Skeletal muscle cell (primary cell): Measurements from ENCODE around the gene ISY1.
"Not testable (repeated sequence)": the region's sequence is repeated elsewhere in the genome, so short reads cannot be mapped to it uniquely, and the experiment has no call there.

Experiments
- DNase-seq: peaks from one replicate; pipeline ENCODE4 v3.0.0-alpha.2; 2010; ENCODE audit warnings: low read depth
- H3K4me3 ChIP-seq: 2 replicates; pipeline ENCODE4 v1.5.1; 2011; ENCODE audit warnings: low read depth, mild to moderate bottlenecking, control low read depth, low read length, moderate library complexity

The ISY1 gene

DNA sequence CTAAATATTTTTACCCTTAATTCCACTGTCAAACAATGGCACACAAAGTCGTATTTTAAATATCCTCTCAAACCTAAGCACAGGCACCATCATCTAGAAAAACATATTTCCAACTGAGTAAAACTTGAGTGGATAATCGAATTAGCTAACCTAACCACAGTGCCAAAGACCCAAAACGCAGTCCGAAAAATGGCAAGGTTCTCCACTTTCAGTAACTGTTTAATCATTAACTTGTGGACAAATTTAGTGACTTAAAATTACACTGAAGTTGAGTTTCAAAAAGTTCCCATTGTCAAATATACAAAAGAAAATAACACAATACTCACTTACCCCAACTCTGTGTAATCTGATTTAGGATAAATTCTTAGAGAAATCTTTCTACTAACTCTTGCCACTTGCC lies 12.9 kb upstream of the ISY1 start:
- no peak overlapping the region for H3K4me3 ChIP-seq
- no peak for DNase-seq

DNA sequence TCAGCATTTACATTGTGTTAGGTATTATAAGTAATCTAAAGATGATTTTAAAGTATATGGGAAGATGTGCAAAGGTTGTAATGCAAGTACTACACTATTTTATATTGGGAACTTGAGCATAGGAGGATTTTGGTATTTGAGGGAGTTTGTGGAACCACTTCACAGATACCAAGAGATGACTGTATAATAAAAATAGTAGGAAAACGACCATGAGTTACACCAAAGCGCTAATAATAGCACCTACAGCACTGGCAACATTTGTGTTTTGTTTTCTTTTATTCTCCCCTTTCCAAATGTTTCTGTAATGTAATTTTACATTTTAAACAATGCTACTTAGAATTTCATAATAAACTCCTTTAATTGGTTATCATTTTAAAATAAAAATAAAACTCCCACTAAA lies 12.3 kb upstream of the ISY1 start:
- H3K4me3 ChIP-seq: no peak overlapping the region
- DNase-seq: no peak

DNA sequence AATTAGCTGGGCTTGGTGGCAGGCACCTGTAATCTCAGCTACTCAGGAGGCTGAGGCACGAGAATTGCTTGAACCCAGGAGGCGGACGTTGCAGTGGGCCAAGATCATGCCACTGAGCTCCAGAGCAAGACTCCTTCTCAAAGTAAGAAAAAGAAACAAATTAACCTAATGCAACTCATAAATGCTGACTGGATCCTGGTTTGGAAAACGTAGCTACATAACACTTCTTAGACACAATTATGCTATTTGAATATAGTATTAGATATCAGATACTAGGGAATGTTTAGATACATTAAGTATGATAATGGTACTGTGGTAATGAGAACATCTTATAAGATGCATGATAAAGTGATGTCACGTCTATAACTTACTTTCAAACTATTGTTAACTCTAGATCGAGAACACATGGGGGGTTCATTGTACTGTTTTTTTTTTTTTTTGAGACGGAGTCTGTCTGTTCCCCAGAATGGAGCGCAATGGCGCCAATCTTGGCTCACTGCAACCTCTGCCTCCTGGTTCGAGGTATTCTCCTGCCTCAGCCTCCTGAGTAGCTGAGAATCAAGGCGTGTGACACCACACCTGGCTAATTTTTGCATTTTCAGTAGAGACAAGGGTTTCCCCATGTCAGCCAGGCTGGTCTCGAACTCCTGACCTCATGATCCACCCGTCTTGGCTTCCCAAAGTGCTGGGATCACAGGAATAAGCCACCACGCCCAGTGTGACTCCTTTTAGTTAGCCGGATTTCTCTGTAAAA lies 5.9 kb upstream of the ISY1 start:
- no peak overlapping the region for H3K4me3 ChIP-seq
- no peak for DNase-seq

DNA sequence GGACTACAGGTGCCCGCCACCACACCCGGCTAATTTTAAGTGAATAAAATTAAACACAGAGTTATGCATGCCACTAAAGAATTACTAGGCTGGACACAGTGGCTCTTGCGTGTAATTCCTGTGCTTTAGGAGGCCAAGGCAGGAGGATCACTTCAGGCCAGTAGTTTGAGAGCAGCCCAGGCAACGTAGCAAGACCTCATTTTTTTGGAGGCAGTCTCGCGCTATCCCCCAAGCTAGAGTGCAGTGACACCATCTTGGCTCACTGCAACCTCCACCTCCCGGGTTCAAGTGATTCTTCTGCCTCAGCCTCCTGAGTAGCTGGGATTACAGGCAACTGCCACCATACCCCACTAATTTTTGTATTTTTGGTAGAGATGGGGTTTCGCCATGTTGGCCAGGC lies 4.7 kb upstream of the ISY1 start:
- not testable (repeated sequence) for H3K4me3 ChIP-seq, DNase-seq

DNA sequence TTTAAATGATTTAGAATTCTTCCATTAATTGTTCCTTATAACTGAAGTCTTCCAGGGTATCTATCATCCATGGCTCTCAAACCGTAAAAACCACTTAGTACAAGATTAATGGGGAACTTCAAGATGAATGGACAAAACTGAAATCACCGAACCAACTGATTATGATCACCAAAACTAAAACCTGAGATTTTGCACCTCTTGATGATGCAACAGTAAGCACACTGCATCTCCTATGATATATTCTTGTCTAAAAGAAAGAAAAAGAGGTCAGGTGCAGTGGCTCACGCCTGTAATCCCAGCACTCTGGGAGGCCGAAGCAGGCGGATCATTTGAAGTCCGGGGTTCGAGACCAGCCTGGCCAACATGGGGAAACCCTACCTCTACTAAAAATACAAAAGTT lies 3.6 kb upstream of the ISY1 start:
- DNase-seq: no peak
- H3K4me3 ChIP-seq: no peak overlapping the region

DNA sequence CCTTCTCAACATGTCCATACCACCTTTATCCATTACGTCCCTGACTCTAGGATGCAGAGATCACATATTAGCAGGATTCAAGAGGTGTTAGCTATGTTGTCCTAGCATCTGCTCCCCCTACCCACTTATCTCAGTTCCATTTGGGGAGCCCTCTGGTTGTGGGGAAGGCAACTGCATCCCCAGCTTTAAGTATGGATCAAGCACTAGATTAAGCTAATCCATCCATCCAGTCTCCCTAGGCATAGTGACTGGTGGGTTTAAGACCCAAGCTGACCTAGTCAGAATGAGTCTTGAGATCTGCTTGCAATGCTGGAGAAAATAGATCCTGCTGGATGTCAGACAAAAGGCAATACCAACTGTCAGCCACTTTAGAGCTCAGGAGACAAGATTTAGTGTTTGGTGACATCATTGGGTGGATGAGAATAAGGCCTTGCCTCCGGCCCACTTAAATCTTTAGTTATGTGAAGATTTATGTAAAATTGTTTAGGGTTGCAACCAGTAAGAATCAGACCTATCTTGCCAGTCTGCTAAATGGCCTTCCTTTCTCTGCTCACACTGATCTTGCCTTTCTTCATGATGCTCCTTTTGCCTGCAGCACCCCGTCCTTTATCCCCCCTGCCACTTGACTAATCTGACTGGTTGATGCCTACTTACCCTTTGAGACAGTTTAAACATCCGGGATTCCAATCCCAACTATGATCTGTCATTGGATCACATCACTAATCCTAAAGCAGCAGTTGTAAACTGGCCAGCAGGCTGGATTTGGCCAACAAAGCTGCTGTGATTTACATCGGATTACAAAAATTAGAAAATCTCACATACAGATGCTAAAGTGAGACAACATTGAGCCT lies 2.1 kb upstream of the ISY1 start:
- DNase-seq: no peak
- H3K4me3 ChIP-seq: no peak overlapping the region

DNA sequence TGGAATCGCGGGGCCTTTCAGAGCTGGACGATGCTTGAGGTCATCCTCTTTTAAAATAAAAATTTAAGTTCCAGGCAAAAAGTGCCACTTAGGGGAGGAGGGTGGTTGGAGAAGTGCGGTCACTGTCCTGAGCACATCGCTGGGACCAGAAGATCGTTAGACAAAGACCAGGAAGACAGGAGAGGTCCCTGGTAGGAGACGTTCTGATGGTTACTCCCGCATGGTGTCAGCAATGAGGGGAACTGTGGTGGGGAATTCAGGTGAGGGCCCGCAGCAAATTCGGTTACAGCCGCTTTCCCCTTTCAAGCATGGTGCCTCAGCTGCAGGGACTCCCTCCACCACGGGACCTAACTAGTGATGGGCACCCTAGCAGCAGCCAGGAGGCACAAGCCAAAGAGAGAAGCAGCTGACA lies 1.0 kb upstream of the ISY1 start:
- H3K4me3 ChIP-seq: peak overlapping the region; percentile 68
- DNase-seq: no peak

DNA sequence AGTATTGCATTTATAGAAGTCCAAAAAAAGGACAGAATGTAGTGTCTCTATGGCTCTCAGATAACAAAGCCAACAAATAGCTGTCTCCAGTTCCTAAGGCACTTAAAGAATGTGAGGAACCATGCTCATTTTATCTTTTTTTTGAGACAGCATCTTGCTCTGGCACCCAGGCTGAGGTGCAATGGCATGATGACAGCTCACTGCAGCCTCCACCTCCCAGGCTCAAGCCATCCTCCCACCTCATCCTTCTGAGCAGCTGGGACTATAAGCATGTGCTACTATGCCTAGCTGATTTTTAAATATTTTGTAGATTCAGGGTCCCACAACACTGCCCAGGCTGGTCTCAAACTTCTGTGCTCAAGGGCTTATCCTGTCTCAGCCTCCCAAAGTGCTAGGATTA lies 16.1 kb downstream of the ISY1 start:
- no peak for DNase-seq
- H3K4me3 ChIP-seq: no peak overlapping the region

DNA sequence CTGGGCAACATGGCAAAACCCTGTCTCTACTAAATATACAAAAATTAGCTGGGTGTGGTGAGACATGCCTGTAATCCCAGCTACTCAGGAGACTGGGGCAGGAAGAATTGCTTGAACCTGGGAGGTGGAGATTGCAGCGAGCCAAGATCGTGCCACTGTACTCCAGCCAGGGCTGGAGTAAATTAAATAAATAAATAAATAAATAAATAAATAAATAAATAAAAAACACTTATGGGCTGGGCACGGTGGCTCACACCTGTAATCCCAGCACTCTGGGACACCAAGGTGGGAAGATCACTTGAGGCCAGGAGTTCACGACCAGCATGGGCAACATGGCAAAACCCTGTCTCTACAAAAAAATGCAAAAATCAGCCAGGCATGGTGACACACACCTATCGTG lies 19.9 kb downstream of the ISY1 start:
- not testable (repeated sequence) for H3K4me3 ChIP-seq, DNase-seq

DNA sequence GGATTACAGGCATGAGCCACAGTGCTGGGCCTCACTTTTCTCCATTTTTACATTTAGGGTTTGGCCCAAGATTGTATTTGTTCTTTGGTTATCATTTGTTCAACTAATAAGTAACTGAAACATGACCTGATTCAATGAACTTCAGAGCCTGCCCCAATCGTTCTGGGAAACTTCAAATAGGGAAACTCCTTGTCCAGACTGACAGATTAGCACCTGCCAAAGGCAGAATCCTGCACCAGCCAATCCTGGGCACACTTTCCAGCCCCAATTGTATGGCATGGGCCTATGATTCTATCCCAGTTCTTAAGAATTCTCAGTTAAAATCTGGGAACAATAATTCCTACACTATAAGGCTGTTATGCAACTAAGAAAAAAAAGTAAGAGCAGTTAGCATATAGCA lies 21.0 kb downstream of the ISY1 start:
- DNase-seq: no peak
- no peak overlapping the region for H3K4me3 ChIP-seq

DNA sequence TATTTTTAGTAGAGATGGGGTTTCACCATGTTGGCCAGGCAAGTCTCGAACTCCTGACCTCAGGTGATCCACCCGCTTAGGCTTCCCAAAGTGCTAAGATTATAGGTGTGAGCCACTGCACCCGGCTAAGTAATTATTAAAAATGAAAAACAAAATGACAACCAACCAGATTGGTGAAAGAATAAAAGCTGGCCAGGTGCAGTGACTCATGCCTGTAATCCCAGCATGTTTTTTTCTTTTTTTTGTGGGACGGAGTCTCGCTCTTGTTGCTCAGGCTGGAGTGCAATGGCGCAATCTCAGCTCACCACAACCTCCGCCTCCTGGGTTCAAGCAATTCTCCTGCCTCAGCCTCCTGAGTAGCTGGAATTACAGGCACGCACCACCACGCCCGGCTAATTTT lies 24.6 kb downstream of the ISY1 start:
- DNase-seq: not testable (repeated sequence)

DNA sequence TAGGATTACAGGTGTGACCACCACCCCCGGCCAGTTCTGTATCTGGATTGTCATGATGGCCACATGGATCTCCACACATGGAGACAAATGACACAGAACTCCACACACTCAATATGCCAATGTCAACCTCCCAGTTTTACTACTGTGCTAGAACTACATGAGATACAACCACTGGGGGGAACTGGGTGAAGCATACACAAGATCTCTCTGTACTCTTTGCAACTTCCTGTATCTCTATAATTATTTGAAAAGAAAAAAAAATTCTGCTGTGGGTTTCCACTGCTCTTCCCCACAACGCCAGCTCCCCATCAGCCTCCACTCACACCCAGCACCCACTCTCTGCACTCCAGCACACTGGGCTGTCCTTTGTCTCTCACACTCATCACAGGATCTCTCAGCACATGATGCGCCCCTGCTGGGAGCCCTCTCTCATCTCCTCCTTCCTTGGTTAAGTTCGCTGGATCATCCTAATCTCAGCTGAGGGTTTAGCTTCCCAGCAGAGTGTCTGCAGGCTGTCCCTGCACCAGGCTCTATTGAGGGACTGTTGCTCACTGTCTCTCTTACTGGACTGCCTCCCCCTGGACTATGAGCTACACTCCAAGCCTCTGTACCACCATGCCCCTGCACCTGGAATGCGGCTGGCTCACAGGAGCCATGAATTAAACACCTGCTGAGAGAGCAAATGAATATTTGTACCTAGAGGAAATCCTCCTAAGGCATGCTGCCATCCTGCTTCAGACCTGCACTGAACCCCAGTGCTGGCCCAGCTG lies 28.6 kb downstream of the ISY1 start:
- no peak overlapping the region for H3K4me3 ChIP-seq
- no peak for DNase-seq

More for the DNA sequence above, 24.6 kb downstream of the ISY1 start:
- H3K4me3 ChIP-seq: not testable (repeated sequence)

DNA sequence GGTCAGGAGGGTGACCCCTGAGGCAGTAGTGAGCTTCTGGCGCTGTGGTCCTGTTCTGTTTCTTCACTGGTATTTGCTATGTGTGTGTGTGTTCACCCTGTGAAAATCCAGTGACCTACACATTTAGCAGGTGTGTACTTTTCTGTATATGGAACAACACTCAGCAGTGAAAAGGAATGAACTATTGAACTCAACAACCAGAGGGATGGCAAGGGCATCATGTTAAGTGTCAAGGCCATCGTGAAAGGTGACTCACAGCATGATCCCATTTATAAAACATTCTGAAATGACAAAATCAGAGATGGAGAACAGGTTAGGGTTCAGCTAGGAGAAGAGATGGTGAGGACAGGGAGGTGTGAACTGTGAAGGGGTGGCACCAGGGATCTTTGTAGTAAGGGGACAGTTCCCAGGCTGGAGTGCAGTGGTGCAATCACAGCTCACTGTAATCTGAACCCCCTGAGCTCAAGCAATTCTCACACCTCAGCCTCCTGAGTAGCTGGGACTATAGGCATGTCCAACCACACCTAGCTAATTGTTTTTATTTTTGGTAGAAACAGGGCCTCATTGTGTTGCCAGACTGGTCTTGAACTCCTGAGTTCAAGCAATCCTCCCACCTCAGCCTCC lies 29.3 kb downstream of the ISY1 start:
- DNase-seq: no peak
- no peak overlapping the region for H3K4me3 ChIP-seq

DNA sequence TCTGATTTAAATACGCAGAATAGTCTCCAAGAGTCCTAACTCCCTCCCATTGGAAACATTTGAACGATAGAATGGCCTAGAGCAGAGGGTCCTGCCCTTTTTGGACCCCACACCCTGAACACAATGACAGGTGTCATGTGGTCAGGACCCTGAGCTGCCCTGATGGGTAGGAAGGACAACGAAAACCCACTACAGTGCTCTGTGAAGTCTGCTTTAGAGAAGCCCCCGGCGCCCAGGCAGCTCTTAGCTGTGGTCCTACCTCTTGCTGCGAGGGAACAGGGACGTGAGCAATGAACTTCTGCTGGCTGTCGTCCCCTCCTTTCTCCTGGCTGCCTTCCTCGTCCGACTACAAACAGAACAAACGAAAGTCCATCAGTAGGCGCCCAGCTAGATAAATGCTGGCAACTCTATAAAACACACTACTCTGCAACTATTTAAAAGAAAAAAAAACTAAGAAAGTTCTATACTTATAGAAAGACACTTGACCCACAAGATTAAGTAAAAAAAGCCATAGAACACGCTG lies 30.5 kb downstream of the ISY1 start:
- DNase-seq: no peak
- no peak overlapping the region for H3K4me3 ChIP-seq

DNA sequence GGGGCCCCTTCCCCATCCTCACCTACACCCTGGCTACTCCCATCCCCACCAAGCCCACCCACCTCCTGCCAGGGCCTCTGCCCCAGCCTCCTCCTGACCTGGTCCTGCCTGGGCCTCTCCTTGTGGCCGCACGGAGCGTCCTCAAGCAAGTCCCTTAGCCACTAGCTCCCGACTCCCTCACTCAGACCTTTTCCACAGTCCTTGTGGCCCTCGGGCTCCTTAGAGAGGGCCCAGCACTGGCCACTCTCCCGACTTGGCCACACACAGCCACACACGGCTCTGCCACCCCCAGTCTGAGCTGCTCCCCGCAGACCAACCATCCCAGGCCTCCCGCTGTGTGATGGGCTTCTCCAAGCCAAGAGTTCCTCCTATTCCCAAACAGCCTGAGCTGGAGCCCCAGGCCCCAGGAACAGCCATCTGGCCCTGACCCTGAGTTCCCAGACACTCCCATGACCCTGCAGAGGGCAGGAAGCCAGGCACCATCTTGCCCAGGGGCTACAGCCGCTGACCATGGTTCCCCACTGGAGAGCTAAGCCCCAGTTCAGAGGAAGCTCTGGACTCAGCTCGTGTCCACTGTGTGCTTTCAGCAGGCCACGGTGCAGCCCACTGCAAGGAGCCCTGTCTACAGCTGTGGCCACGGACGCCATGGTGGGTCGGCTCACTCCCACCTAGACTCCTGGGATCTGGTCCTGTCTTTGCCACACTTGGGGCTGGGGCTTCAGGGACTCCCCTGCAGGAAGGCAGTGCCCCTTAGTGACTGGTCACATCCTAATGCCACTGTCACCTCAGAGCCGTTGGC lies 32.3 kb downstream of the ISY1 start:
- H3K4me3 ChIP-seq: no peak overlapping the region
- no peak for DNase-seq

DNA sequence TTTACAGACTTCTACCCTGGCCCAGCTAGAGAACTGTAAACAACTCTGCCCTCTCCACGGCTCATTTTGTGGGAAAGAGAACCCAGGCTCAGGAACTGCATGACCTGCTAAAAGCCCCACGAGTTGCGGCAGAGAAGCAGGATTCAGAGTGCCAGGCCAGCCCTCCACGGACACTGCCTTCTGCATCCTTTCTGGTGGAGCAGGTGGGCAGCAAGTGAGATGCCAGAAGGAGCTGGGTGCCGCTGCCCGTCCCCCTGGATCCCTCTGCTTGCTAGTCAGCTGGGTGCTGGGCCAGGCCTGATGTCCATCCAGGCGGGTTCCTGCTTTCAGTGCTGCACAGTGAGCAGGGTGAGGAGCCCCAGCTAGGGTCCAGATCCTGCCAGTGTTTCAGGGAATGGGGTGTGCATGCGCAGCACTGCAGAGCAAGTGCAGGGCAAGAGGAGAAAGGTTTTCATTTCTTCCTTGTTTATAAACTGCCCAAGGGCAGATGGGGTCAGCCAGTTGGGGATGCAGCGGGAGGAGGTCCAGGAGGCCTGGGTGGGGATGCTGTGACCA lies 34.1 kb downstream of the ISY1 start:
- H3K4me3 ChIP-seq: no peak overlapping the region
- no peak for DNase-seq

DNA sequence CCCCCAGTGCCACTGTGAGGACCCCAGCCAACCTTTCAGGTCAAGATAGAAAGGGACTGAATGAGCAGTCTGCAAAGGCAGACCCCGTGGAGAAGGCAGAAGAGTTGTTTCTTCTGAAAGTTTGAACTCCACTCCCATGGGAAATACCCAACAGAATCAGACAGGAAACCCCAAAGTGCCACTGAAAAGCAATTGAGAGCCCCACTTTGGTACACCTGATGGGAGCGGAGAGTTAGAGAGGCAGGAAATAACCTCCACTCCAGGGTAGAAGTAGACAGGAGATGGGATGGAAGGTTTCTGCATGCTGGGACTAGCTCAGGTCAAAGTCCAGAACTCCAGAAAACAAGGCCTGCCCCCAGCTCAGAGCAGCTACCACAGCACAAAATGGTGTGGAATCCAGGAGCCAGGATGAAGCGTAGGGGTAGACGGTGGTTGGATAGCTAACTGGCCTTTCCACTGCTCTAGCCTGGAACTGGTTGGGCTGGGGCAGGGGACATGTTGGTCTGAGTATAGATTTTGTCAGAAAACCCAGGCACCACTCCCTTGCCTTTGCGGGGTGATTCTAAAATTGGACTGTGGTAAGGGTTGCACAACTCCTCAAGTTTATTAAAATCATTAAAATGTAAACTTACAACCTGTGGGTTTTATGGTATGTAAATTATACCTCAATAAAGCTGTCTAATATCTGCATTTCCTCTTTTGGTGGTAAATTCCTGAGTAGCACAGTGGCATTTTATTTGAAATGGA lies 37.4 kb downstream of the ISY1 start:
- no peak overlapping the region for H3K4me3 ChIP-seq
- no peak for DNase-seq
